A549 treated with DMSO at 1 μM for 4 hours (cell line): ENCODE results near the gene DGAT2. TPM values are rescaled to one million over a fixed set of nuclear protein-coding genes. Genes with fewer than 3 reads are reported as not detected.

ENCODE experiments used
- total RNA-seq: library from RNA; stranded (reverse); fragments of 200-300 nt; extraction: Qiagen RNA extraction; gene quantifications from 5 replicates; pipeline ENCODE4 v1.2.3, GENCODE V29; 2022; ENCODE audit warnings: low read depth

The DGAT2 gene, protein sequence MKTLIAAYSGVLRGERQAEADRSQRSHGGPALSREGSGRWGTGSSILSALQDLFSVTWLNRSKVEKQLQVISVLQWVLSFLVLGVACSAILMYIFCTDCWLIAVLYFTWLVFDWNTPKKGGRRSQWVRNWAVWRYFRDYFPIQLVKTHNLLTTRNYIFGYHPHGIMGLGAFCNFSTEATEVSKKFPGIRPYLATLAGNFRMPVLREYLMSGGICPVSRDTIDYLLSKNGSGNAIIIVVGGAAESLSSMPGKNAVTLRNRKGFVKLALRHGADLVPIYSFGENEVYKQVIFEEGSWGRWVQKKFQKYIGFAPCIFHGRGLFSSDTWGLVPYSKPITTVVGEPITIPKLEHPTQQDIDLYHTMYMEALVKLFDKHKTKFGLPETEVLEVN
- 1.1 to 3.0 TPM (median 2.1 TPM) in 5 replicates for total RNA-seq

DNA sequence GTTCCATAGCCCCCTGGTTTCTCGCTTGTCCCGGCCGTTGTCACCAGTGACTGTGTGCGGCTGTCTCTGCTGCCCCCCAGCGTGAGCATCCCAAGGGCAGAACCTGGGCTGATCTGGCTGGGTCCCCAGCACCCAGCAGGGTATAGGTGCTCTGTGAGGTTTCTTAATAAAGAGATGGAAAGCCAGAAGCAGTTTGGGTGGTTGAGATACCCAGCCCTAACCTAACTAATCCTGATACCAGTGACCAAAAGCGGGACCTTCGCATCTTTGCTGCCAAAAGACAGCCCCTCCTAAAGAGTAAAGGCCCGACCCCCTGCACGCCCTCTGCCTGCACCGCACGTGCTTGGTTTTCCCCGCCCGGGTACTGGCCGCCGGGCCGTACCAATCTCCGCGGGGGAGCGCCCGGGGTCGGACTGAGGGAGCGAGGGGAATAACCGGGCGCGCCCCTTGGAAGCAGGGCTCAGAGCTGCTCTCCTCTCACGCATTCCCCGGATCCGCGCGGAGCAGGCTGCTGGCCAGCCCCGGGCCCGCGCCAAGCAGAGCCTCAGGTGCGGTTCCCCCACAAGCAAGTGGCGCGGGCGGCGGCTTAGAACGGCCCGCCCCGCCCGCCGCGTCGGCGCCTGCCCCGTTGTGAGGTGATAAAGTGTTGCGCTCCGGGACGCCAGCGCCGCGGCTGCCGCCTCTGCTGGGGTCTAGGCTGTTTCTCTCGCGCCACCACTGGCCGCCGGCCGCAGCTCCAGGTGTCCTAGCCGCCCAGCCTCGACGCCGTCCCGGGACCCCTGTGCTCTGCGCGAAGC, at the start of gene DGAT2:
Gene DGAT2, plus strand, starts transcription at position 667 of the 797 bp plus-strand sequence. CDS start 214 bp downstream, outside the sequence.

GRCh38 chr11:75814677-75815344, 46.2 kb downstream of the DGAT2 start, which contains the start of gene UVRAG:
UVRAG (plus strand) TSS chr11:75815210; CDS start chr11:75815408, 198 bp downstream.

Other genes with a start within 250 kb of the DGAT2 start
- 8.4 to 14.5 TPM (median 13.0 TPM) in 5 replicates for gene GDPD5, start 242.8 kb upstream of the DGAT2 start, total RNA-seq
- gene SERPINH1, start 206.5 kb upstream of the DGAT2 start, total RNA-seq = 74.9 to 113 TPM (median 106 TPM) in 5 replicates
- gene MAP6, start 99.7 kb upstream of the DGAT2 start, total RNA-seq = 1.4 to 1.9 TPM (median 1.6 TPM) in 5 replicates
- gene MOGAT2, start 50.9 kb upstream of the DGAT2 start, total RNA-seq = 0.05 TPM in 1 of 5 replicates, not detected in the others
- gene UVRAG, start 46.4 kb downstream of the DGAT2 start, total RNA-seq = 9.9 to 12.8 TPM (median 12.2 TPM) in 5 replicates